Breast epithelium (tissue), 3 donors: ENCODE results near the gene MTNR1A.

Experiments
- POLR2A ChIP-seq: fragments of 450-650 bp; IDR thresholded peaks from one replicate; pipeline ENCODE4 v1.6.1; 2016; ENCODE audit warnings: antibody characterized with exemption, mild to moderate bottlenecking, moderate library complexity
- TF ChIP-seq, protein P1 (sequence below), 3 donors: fragments of 450-650 bp; IDR thresholded peaks; one replicate each; pipeline ENCODE4 v1.5.1; 2016 to 2017; ENCODE audit warnings: antibody characterized with exemption in 3 of 3, mild to moderate bottlenecking in 3 of 3, moderate library complexity in 3 of 3

GRCh38 chr4:186486172-186486571 is 69.2 kb downstream of the MTNR1A start:
- TF ChIP-seq, protein P1, sequence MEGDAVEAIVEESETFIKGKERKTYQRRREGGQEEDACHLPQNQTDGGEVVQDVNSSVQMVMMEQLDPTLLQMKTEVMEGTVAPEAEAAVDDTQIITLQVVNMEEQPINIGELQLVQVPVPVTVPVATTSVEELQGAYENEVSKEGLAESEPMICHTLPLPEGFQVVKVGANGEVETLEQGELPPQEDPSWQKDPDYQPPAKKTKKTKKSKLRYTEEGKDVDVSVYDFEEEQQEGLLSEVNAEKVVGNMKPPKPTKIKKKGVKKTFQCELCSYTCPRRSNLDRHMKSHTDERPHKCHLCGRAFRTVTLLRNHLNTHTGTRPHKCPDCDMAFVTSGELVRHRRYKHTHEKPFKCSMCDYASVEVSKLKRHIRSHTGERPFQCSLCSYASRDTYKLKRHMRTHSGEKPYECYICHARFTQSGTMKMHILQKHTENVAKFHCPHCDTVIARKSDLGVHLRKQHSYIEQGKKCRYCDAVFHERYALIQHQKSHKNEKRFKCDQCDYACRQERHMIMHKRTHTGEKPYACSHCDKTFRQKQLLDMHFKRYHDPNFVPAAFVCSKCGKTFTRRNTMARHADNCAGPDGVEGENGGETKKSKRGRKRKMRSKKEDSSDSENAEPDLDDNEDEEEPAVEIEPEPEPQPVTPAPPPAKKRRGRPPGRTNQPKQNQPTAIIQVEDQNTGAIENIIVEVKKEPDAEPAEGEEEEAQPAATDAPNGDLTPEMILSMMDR (IDR thresholded peaks at IDR 0.05), result no peak
- no peak for TF ChIP-seq POLR2A
